Measurements from ENCODE around the gene ARID3B. TPM values are rescaled to one million over a fixed set of nuclear protein-coding genes. Genes with fewer than 3 reads are reported as not detected.

Gene ARID3B
- total and polyA plus RNA-seq, 7 donors: 1.8 to 5.5 (median 3.0) TPM

DNA sequence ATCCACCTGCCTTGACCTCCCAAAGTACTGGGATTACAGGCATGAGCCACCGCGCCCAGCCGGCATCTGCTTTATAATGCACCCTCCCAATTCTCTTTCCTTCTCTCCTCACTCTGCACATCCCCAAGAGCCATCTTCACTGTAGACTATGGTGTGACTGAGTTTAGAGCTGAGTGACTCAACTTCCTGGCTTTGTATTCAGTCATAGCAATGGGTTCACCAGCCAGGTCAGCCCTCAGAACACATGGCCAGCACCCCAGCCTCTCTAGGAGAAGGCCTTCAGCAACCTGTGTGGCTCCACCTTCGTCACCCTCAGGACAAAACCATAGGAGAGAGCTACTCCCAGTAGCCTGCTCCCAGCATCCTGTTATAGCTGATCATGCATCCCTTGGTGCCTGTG is 33.0 kb downstream of the ARID3B start:
- no peak overlapping the region for H3K4me3 ChIP-seq
- TF ChIP-seq, protein P1, sequence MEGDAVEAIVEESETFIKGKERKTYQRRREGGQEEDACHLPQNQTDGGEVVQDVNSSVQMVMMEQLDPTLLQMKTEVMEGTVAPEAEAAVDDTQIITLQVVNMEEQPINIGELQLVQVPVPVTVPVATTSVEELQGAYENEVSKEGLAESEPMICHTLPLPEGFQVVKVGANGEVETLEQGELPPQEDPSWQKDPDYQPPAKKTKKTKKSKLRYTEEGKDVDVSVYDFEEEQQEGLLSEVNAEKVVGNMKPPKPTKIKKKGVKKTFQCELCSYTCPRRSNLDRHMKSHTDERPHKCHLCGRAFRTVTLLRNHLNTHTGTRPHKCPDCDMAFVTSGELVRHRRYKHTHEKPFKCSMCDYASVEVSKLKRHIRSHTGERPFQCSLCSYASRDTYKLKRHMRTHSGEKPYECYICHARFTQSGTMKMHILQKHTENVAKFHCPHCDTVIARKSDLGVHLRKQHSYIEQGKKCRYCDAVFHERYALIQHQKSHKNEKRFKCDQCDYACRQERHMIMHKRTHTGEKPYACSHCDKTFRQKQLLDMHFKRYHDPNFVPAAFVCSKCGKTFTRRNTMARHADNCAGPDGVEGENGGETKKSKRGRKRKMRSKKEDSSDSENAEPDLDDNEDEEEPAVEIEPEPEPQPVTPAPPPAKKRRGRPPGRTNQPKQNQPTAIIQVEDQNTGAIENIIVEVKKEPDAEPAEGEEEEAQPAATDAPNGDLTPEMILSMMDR (IDR thresholded peaks at IDR 0.05): no peak
- ATAC-seq: no peak
- 95 to 99% (median 97%) methylated on average over 4 of the region's 4 CpGs for WGBS, 3 donors
- H3K4me1 ChIP-seq: peaks cover 18% of the 10 kb centered on the region
- no peak overlapping the region for H3K27ac ChIP-seq
- H3K36me3 ChIP-seq (ENCODE audit: insufficient read depth in 1 of 2, low read depth in 1 of 2): peaks cover 4 to 26% of the 10 kb centered on the region in 2 donors
- no peak for DNase-seq
- H3K9me3 ChIP-seq: no peaks in the 10 kb centered on the region
- intact Hi-C loops (cut with DNase I): no loop called here
- no peaks in the 10 kb centered on the region for H3K27me3 ChIP-seq (ENCODE audit: insufficient read depth in 3 of 3, low read length in 2 of 3)

DNA sequence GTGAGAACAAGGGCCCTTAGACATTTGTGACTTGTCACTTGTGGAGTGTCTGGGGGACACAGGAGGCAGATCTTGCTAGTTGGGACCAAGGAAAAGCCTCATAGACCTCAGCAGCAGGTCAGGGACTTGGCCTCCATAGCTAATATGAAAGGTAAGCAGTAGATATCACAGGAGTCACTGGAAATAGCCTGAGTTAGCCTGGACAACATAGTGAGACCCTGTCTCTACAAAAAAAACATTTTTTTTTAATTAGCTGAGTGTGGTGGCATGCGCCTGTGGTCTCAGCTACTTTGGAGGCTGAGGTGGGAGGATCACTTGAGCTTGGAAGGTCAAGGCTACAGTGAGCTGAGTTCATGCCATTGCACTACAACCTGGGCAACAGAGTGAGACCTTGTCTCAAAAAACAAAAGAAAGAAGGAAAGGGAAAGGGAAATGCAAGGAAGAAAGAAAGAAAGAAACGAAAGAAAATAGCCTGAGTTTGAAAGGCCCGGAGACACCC is 37.5 kb downstream of the ARID3B start:
- TF ChIP-seq, protein P1 (IDR thresholded peaks at IDR 0.05): no peak
- intact Hi-C loops (cut with DNase I): no loop called here
- Histone ChIP-seq H3K4me1 (no peaks in the 10 kb centered on the region), H3K4me3 (no peak overlapping the region), H3K27ac (no peak overlapping the region), H3K27me3 (ENCODE audit: insufficient read depth in 3 of 3, low read length in 2 of 3) (no peaks in the 10 kb centered on the region), H3K36me3 (ENCODE audit: insufficient read depth in 1 of 2, low read depth in 1 of 2) (peaks cover 2 to 16% of the 10 kb centered on the region in 2 donors), H3K9me3 (no peaks in the 10 kb centered on the region)
- ATAC-seq (no peak), DNase-seq (no peak)
- WGBS, 3 donors: 92 to 98% (median 96%) methylated on average over 3 of the region's 3 CpGs

DNA sequence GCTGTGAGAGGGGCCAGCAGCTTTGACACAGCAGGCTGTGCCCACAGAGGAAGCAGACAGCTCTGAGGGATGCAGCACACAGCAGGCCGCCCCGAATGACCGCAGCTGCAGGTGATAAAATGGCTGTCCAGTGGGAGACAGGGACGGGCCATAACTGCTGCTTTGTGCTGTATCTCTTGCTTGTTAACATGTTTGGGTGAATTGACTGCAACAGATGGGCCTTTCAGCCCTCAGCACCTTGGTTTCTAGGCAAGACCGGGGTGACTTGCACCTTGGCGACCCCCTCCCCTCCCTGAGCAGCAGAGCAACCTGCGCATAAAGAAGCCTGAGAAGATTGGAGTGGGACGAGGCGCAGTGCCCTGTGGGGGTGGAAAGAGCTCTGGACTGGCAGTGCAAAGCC is 38.0 kb downstream of the ARID3B start:
- Histone ChIP-seq H3K27ac (no peak overlapping the region), H3K27me3 (ENCODE audit: insufficient read depth in 3 of 3, low read length in 2 of 3) (no peaks in the 10 kb centered on the region), H3K4me1 (no peaks in the 10 kb centered on the region), H3K4me3 (no peak overlapping the region), H3K9me3 (no peaks in the 10 kb centered on the region), H3K36me3 (ENCODE audit: insufficient read depth in 1 of 2, low read depth in 1 of 2) (peaks cover 2 to 11% of the 10 kb centered on the region in 2 donors)
- no peak for DNase-seq
- intact Hi-C loops (cut with DNase I): no loop called here
- TF ChIP-seq, protein P1 (IDR thresholded peaks at IDR 0.05): no peak
- no peak for ATAC-seq
- WGBS, 3 donors: 83 to 87% (median 83%) methylated on average over 9 of the region's 9 CpGs

DNA sequence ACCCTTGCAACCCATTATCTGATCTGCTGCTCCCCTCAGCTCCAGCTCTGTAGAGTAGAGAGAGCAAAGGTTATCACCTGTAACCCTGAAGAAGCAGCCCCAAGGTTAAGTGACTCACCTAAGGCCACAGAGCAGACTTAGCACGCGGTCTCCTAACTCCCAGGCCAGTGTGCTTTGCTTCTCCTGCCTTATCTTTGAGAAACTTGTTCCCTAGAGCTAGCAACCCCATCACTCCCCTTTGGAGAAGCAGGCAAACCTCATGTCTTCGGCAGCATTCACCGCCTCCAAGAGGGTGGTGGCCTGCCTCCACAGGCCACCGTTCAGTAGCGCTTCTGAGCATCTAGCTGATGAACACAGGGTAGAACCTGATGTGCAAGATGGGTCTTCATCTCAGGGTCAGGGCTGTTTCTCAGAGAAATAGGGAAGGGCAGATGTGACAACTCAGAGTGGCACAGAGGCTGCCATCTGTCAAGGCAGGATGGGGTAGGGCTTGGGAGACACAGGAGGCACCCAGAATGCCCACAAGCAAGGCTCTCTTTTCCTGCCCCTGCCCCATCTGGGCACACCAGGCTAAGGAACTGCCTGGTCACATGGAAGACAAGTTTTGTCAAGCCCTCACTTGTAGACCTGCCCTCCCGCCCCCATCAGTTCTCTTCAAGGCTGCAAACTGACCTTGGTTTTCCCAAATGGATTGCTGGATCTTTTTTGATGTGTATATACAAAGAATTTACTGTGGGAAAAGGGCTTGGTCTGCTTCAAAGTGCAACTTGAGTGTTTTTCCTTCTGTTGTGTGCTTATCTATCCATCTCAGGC is 39.7 kb downstream of the ARID3B start:
- no peak overlapping the region for H3K4me3 ChIP-seq
- DNase-seq (no peak), ATAC-seq (no peak)
- H3K27me3 ChIP-seq (ENCODE audit: insufficient read depth in 3 of 3, low read length in 2 of 3): no peaks in the 10 kb centered on the region
- H3K27ac ChIP-seq: no peak overlapping the region
- 92 to 98% (median 95%) methylated on average over 7 of the region's 7 CpGs for WGBS, 3 donors
- peaks cover 2% of the 10 kb centered on the region in 2 donors for H3K36me3 ChIP-seq (ENCODE audit: insufficient read depth in 1 of 2, low read depth in 1 of 2)
- H3K9me3 ChIP-seq: no peaks in the 10 kb centered on the region
- H3K4me1 ChIP-seq: no peaks in the 10 kb centered on the region
- intact Hi-C loops (cut with DNase I): no loop called here
- TF ChIP-seq, protein P1 (IDR thresholded peaks at IDR 0.05): no peak

Data from psoas muscle (tissue), 8 donors.